HEK293 (cell line): ENCODE results near the gene RHOB.
A peak's percentile ranks its signal among the peaks of the same experiment; 100 is the strongest.
"Not testable (repeated sequence)": the region's sequence is repeated elsewhere in the genome, so short reads cannot be mapped to it uniquely, and the experiment has no call there.

Experiments used
- CTCF ChIA-PET: fragments of 350-600 bp; formaldehyde crosslinking; extraction: SDS; loops from one replicate; lab custom pipeline; 2021; ENCODE audit warnings: antibody characterized with exemption; lab: Yijun Ruan, JAX
- POLR2A ChIA-PET: fragments of 300-600 bp; formaldehyde crosslinking; extraction: SDS; loops from one replicate; lab custom pipeline; 2020; ENCODE audit warnings: antibody characterized with exemption, inconsistent platforms; lab: Yijun Ruan, JAX
- H3K27ac ChIP-seq: fragments of 200-500 bp; sonication (Bioruptor generic); 2 replicates; pipeline ENCODE4 v1.5.1; 2014; ENCODE audit warnings: low read depth, low read length, control low read depth, inconsistent platforms; ENCODE audit errors: extremely low read depth
- H3K36me3 ChIP-seq, 2 experiments: fragments of 200-500 bp in 1 of 2; sonication (Bioruptor generic) in 1 of 2; 1 replicate in 1 of 2; 2 replicates in 1 of 2; pipeline ENCODE4 v1.5.1; 2014 to 2017; ENCODE audit warnings: inconsistent platforms in 2 of 2, low read length in 2 of 2; ENCODE audit not compliant: control insufficient read depth in 2 of 2, insufficient read depth in 1 of 2
- H3K4me1 ChIP-seq: fragments of 200-500 bp; sonication (Bioruptor generic); 2 replicates; pipeline ENCODE4 v1.5.1; 2014; ENCODE audit warnings: mild to moderate bottlenecking, low read length, inconsistent platforms; ENCODE audit not compliant: control insufficient read depth, insufficient read depth
- H3K4me3 ChIP-seq: 2 replicates; pipeline ENCODE4 v1.5.1; 2011; ENCODE audit warnings: low read depth, mild to moderate bottlenecking, control low read depth, low read length, moderate library complexity
- H3K9me3 ChIP-seq: fragments of 200-500 bp; sonication (Bioruptor generic); 2 replicates; pipeline ENCODE4 v1.5.1; 2014; ENCODE audit warnings: low read depth, low read length, inconsistent platforms; ENCODE audit not compliant: control insufficient read depth, insufficient read depth
- GLIS2 ChIP-seq: fragments of 450-650 bp; formaldehyde crosslinking; IDR thresholded peaks from 2 replicates; pipeline ENCODE4 v1.5.1; 2016; ENCODE audit warnings: missing biosample characterization, missing genetic modification characterization
- SALL2 ChIP-seq: fragments of 450-650 bp; formaldehyde crosslinking; IDR thresholded peaks from 2 replicates; pipeline ENCODE4 v1.5.0; 2017; ENCODE audit warnings: missing biosample characterization, mild to moderate bottlenecking, missing genetic modification characterization, borderline replicate concordance
- SCRT2 ChIP-seq: fragments of 450-650 bp; formaldehyde crosslinking; IDR thresholded peaks from 2 replicates; pipeline ENCODE4 v1.5.1; 2016; ENCODE audit warnings: missing biosample characterization, missing genetic modification characterization
- YY1 ChIP-seq: fragments of 450-650 bp; formaldehyde crosslinking; IDR thresholded peaks from 2 replicates; pipeline ENCODE4 v1.5.1; 2018; ENCODE audit warnings: missing biosample characterization, missing genetic modification characterization
- ZBTB17 ChIP-seq: fragments of 450-650 bp; formaldehyde crosslinking; IDR thresholded peaks from 2 replicates; pipeline ENCODE4 v1.5.1; 2016; ENCODE audit warnings: missing biosample characterization, missing genetic modification characterization
- ZFHX2 ChIP-seq: fragments of 450-650 bp; formaldehyde crosslinking; conservative IDR thresholded peaks from 2 replicates; pipeline ENCODE4 v1.5.1; 2016; ENCODE audit warnings: missing biosample characterization, missing genetic modification characterization
- ZFP41 ChIP-seq: fragments of 450-650 bp; formaldehyde crosslinking; IDR thresholded peaks from 2 replicates; pipeline ENCODE4 v1.5.1; 2016; ENCODE audit warnings: missing biosample characterization, missing genetic modification characterization, borderline replicate concordance
- ZNF10 ChIP-seq: fragments of 450-650 bp; formaldehyde crosslinking; IDR thresholded peaks from 2 replicates; pipeline ENCODE4 v1.5.1; 2017; ENCODE audit warnings: missing biosample characterization, missing genetic modification characterization
- ZNF121 ChIP-seq: fragments of 450-650 bp; formaldehyde crosslinking; IDR thresholded peaks from 2 replicates; pipeline ENCODE4 v1.5.1; 2016; ENCODE audit warnings: missing biosample characterization, missing genetic modification characterization
- ZNF211 ChIP-seq: fragments of 450-650 bp; formaldehyde crosslinking; IDR thresholded peaks from 2 replicates; pipeline ENCODE4 v1.5.1; 2016; ENCODE audit warnings: low read depth, missing biosample characterization, missing genetic modification characterization
- ZNF350 ChIP-seq: fragments of 450-650 bp; formaldehyde crosslinking; IDR thresholded peaks from 2 replicates; pipeline ENCODE4 v1.5.0; 2017; ENCODE audit warnings: missing biosample characterization, mild to moderate bottlenecking, missing genetic modification characterization
- ZNF37A ChIP-seq: fragments of 450-650 bp; IDR thresholded peaks from 2 replicates; pipeline ENCODE4 v1.5.1; 2018; ENCODE audit warnings: missing biosample characterization, missing genetic modification characterization
- ZNF426 ChIP-seq: fragments of 450-650 bp; formaldehyde crosslinking; IDR thresholded peaks from 2 replicates; pipeline ENCODE4 v1.5.1; 2017; ENCODE audit warnings: missing biosample characterization, missing genetic modification characterization, mild to moderate bottlenecking, inconsistent platforms, moderate library complexity
- ZNF48 ChIP-seq: fragments of 450-650 bp; formaldehyde crosslinking; IDR thresholded peaks from 2 replicates; pipeline ENCODE4 v1.5.1; 2016; ENCODE audit warnings: missing biosample characterization, missing genetic modification characterization
- ZNF792 ChIP-seq: fragments of 450-650 bp; formaldehyde crosslinking; IDR thresholded peaks from 2 replicates; pipeline ENCODE4 v1.5.1; 2016; ENCODE audit warnings: missing biosample characterization, missing genetic modification characterization
- ZSCAN30 ChIP-seq: fragments of 450-650 bp; IDR thresholded peaks from 2 replicates; pipeline ENCODE4 v1.5.1; 2018; ENCODE audit warnings: missing biosample characterization, mild to moderate bottlenecking, missing genetic modification characterization, moderate library complexity
- TF ChIP-seq, protein P1 (sequence below): fragments of 450-650 bp; formaldehyde crosslinking; IDR thresholded peaks from 2 replicates; pipeline ENCODE4 v1.5.1; 2016; ENCODE audit warnings: missing biosample characterization, missing genetic modification characterization
- TF ChIP-seq, protein P2 (sequence below): fragments of 450-650 bp; IDR thresholded peaks from 2 replicates; pipeline ENCODE4 v1.5.1; 2018; ENCODE audit warnings: missing biosample characterization, mild to moderate bottlenecking, missing genetic modification characterization

The RHOB gene

DNA sequence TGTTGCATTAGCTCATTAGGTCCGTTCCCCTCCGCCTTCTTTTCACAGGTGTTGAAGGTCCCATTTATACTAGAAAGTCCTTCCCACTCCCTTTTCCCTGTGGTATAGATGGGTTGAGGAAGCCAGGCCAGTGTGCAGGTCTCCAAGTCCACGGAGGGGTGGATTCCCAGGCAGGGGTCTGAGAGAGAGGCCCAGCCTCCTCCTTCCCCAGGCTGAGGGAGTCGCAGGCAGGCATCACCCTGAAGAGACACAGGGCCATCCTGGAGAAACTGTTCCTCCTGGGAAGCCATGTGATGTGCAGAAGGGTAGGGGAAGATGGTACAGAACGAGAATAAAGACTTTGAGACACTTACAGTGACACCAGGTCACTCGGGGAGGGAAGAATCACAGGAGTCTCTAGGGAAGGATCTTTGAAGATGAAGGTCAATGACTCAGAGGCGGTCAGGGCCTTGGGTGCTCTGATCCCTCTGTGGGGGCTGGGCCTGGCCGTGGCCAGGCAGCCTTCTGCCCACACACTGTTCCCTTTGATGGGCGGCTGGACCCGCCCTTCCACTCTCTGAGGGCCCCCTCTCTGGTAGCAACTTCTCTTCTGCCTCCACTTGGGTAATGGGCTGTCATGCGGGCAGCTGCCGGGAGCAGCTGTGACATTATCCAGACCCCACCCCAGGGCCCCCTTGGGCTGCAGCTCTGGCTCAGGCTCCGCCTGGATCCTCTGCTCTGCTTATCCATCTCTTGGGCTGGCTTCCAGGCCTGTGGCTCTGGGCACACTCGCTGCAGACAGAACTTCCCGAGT lies 45.1 kb downstream of the RHOB start:
- no peak overlapping the region for H3K27ac ChIP-seq
- H3K4me3 ChIP-seq: no peak overlapping the region
- ChIA-PET POLR2A (interaction anchor here (0.9 to 2.0 kb wide), 2 partner anchors 44 to 45 kb away, joined by 3 to 50 read pairs; partner anchors contain the start of gene RHOB), CTCF (interaction anchor here (0.6 kb wide), 1 partner anchor 1542 kb away, joined by 3 read pairs; no protein-coding TSS in a partner anchor)
- TF ChIP-seq ZNF211 (tag by site-specific recombination): no peak
- 0 out of 2 replicates have a peak, but pooled peaks have one; percentile 13 for TF ChIP-seq ZFHX2
- TF ChIP-seq ZNF37A: no peak
- TF ChIP-seq ZNF48 (tag by site-specific recombination): no peak
- TF ChIP-seq SCRT2 (tag by site-specific recombination): 0 out of 2 replicates have a peak, but pooled peaks have one; percentile 11
- TF ChIP-seq ZBTB17 (tag by site-specific recombination): peak; percentile 46; the same call in 1 of the 2 replicates
- no peak for TF ChIP-seq ZSCAN30 (tag by site-specific recombination)
- no peak for TF ChIP-seq ZNF792
- TF ChIP-seq GLIS2 (tag by site-specific recombination): 0 out of 2 replicates have a peak, but pooled peaks have one; percentile 26
- TF ChIP-seq ZNF350 (tag by site-specific recombination): no peak
- H3K36me3 ChIP-seq: no peaks in the 10 kb centered on the region
- no peaks in the 10 kb centered on the region for H3K4me1 ChIP-seq
- H3K9me3 ChIP-seq: no peaks in the 10 kb centered on the region

DNA sequence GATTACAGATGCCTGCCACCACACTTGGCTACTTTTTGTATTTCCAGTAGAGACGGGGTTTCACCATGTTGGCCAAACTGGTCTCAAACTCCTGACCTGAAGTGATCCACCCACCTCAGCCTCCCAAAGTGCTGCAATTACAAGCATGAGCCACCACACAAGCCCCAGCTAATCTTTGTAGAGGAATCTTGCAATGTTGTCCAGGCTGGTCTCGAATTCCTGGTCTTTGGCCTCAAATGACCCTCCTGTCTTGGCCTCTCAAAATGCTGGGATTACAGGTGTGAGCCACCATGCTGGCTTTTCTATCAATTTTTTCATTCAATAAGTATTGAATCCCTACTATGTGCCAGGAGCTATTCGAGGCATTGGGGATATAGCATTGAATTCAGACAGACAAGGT lies 46.2 kb downstream of the RHOB start:
- H3K4me1 ChIP-seq, H3K4me3 ChIP-seq, CTCF ChIA-PET, H3K36me3 ChIP-seq, H3K9me3 ChIP-seq, H3K27ac ChIP-seq: not testable (repeated sequence)
- POLR2A ChIA-PET: interaction anchor here (0.6 kb wide), 1 partner anchor 41 kb away, joined by 3 read pairs; no protein-coding TSS in a partner anchor
- 0 out of 2 replicates have a peak, but pooled peaks have one; percentile 19 for TF ChIP-seq ZNF121 (tag by site-specific recombination)

GRCh38 chr2:20494241-20494640 lies 47.4 kb downstream of the RHOB start:
- no peak overlapping the region for H3K4me3 ChIP-seq
- H3K36me3 ChIP-seq: no peaks in the 10 kb centered on the region
- TF ChIP-seq YY1 (tag by site-specific recombination) (no peak), ZNF426 (tag by site-specific recombination) (no peak), SALL2 (tag by site-specific recombination) (no peak), ZFP41 (tag by site-specific recombination) (no peak), ZNF10 (no peak)
- TF ChIP-seq, protein P1, sequence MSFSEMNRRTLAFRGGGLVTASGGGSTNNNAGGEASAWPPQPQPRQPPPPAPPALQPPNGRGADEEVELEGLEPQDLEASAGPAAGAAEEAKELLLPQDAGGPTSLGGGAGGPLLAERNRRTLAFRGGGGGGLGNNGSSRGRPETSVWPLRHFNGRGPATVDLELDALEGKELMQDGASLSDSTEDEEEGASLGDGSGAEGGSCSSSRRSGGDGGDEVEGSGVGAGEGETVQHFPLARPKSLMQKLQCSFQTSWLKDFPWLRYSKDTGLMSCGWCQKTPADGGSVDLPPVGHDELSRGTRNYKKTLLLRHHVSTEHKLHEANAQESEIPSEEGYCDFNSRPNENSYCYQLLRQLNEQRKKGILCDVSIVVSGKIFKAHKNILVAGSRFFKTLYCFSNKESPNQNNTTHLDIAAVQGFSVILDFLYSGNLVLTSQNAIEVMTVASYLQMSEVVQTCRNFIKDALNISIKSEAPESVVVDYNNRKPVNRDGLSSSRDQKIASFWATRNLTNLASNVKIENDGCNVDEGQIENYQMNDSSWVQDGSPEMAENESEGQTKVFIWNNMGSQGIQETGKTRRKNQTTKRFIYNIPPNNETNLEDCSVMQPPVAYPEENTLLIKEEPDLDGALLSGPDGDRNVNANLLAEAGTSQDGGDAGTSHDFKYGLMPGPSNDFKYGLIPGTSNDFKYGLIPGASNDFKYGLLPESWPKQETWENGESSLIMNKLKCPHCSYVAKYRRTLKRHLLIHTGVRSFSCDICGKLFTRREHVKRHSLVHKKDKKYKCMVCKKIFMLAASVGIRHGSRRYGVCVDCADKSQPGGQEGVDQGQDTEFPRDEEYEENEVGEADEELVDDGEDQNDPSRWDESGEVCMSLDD (tag by site-specific recombination): no peak
- TF ChIP-seq, protein P2, sequence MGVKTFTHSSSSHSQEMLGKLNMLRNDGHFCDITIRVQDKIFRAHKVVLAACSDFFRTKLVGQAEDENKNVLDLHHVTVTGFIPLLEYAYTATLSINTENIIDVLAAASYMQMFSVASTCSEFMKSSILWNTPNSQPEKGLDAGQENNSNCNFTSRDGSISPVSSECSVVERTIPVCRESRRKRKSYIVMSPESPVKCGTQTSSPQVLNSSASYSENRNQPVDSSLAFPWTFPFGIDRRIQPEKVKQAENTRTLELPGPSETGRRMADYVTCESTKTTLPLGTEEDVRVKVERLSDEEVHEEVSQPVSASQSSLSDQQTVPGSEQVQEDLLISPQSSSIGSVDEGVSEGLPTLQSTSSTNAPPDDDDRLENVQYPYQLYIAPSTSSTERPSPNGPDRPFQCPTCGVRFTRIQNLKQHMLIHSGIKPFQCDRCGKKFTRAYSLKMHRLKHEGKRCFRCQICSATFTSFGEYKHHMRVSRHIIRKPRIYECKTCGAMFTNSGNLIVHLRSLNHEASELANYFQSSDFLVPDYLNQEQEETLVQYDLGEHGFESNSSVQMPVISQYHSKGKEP: no peak
- ChIA-PET CTCF (interaction anchor here (0.6 kb wide), 1 partner anchor 12 kb away, joined by 3 read pairs; no protein-coding TSS in a partner anchor), POLR2A (no interaction called here)
- no peaks in the 10 kb centered on the region for H3K9me3 ChIP-seq
- H3K27ac ChIP-seq: no peak overlapping the region
- no peaks in the 10 kb centered on the region for H3K4me1 ChIP-seq
